Stimulated activated CD8-positive, alpha-beta memory T cell treated with anti-CD3 and anti-CD28 coated beads, Interleukin-7, amount 100 ng/mL, for 24 hours (primary cell): ENCODE data around the gene CD40LG.

Experiments
- DNase-seq: peaks from one replicate; pipeline ENCODE4 v3.0.0-alpha.2; 2020; ENCODE audit warnings: low read depth

Gene CD40LG

DNA sequence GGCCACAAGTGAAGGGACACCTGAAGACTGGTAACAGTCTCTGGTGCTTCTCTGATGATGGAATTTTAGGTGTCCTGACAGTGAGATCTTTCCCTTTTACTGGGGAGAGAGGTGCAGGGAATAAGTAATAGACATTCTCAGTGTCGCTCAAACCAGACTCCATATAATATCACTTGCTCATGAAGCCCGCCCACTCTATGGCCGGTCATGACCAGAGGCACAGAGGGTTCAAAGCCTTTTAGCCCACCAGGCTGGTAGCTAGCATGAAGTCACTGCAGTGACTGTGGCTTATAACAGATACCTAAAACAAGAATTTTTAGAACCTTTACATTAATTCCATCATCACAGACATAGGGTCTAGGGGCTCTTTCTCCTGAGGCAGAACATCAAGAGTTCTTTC is 2.9 kb downstream of the CD40LG start:
- DNase-seq, result no peak

DNA sequence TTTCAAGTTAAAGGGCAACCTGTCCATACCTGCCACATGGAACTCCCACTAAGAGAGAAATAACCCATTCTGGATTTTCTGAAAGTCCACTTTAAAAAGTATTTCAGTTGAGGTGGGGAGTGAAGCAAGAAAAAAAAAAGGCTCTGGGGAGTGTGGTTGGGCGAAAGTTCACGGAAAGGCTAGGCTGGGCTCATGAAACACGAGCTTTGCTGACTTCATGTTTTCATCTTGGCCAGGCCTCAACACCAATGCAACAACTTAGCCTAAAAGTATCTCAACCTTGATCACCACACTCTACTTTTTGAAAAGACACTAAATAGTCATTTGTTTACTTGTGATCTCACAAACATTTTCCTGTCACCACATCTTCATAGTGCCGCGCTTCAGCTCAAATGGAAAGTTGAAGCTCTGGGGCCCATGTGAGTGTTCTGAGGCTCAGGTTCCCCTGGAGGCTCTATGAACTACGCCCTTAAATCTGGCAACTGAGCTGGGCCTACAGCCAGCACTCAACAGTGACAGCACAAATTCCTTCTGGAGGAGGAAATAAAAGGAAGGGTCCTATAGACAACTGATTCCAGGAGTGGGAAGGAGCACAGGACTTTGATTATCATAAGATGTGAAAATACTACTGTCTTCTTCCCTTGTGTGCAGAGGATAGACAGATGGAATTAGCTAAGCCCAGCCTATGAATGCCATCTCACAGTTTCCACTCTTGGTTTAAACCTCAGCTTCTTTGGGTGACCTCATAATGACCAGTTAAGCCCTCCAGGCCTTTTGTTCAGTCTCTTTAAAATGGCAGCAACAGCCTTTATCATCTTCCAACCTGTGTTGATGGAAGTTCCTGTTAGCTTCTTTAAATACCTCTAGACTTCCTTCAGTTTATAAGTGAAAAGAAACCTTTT is 5.1 kb downstream of the CD40LG start:
- no peak for DNase-seq

DNA sequence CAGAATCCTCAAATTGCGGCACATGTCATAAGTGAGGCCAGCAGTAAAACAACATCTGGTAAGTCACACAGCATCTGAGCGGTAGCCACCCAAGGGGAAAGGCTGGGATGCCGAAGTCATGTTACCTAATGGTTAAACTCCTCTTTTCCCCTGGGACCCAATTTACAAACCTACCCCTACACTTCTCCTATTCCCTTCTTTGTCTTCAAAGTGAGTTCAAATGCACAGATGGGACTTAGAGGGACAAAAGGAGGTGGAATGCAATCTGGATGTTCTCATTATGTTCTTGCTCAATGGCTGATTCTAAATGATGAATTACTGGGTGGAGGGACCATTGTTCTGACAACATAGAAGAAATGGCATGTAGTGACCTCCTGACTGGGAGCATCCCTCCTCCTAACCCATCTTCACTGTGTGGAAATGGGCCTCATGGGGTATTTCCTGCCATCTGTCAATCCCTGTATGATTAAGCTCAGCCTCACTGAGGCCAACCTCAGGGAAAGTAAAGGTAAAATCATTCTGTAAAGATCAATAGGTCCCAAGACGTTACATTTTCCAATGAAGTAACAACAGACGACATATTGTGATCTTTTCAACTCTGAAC is 8.5 kb downstream of the CD40LG start:
- no peak for DNase-seq

DNA sequence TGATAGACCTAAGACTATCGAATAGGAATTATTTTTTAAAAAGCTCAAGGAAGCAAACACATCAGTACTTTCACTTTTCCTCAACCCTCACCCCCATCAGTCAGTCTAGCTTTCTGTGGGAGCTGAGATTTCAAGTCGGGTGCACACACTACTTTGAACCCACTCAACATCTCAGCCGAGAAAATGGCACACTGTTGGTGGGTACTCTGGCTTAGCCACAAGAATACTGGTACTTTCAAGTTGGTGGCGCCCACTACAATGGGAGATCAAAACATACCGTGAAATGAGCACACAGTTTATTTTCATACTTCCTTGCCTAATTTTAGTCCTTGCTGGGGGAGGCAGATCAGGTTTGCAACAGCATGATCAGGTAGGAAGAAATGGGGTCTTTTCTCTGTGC is 10.2 kb downstream of the CD40LG start:
- no peak for DNase-seq

DNA sequence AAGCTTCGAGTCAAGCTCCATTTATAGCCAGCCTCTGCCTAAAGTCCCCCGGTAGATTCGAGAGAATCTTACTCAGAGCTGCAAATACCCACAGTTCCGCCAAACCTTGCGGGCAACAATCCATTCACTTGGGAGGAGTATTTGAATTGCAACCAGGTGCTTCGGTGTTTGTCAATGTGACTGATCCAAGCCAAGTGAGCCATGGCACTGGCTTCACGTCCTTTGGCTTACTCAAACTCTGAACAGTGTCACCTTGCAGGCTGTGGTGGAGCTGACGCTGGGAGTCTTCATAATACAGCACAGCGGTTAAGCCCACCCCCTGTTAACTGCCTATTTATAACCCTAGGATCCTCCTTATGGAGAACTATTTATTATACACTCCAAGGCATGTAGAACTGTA is 11.2 kb downstream of the CD40LG start:
- DNase-seq, result no peak

DNA sequence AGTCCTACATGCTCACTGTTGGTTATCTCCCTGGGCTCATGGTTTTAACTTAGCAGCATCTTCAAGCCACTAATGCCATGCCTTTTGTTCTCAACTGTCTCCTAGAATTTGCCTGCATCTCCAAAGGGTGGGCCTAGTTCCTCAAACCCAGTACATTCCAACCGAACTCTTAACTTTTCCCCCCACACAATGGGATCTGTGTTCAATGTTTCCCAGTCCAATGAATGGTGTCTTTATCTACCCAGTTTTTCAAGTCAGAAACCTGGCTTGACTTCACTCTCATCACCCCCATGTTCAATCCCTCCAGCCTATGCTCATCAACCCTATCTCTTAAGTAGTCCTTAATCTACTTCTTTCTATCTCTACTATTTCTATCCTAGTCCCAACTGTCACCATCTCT is 12.9 kb downstream of the CD40LG start:
- no peak for DNase-seq

DNA sequence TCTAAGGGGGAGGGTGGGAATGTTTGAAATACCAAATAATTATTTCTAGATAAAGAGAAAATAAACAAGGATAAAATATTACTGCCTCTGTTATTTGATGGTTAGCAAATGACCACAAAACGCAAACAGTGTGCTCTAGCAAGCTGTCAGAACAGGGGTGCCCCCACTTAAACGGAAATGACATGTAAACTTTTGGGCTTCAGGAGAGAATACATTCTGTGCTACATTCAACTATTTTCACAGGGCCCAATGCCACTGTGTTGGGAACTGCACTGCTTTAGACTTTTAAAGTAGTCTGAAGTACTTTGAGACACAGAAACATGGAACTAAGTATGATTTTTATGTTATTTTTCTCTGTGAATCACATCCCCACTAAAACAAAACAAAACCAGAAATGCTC is 14.1 kb downstream of the CD40LG start:
- DNase-seq, result no peak

DNA sequence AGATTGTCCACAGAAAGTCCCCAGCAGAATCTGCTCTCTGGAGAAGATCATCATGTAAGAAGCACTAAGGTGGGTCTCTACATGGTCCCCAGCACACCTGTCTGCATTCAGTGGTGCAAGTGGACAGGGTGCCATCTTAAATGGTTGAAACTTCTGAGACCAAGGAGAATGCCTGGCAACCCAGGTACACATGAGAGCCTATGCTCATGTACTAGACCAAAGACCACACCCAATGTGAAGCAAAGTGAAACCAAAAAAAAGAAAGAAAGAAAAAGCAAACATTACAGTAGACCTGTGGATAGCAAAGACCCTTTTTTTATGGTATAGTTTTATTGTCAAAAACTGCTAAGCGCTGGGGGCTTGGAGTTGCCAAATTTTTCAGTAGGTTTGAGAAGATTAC is 15.0 kb downstream of the CD40LG start:
- no peak for DNase-seq

DNA sequence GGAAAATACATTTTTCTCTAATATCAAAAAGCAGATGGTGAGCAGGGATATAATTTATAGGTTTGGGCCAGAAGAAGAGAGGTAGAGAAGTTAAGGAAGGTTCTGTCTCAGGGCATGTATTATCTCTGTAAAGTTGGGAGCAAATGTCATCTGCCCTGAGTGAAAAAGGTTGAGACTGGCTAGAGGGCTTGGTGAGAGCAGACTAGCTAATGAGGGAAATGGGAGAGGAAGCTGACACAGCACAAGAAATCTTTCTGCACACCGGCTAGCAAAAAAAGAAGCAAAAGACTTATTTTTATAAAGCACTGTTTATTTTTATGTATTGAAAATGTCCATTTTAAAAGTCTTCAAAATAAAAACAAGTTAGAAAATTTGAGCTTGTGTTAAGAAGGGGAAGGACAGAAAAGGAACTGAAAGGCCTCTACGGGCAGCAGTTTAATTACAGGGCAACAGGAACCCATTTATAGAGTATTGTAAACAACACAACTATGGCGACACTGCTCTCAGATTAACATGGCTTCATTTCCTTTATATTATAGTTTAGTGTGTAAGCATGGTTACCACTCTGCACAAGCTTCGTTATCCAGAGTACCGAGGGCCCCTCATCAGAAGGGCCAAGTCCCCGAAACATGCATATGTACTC is 17.4 kb downstream of the CD40LG start:
- no peak for DNase-seq

DNA sequence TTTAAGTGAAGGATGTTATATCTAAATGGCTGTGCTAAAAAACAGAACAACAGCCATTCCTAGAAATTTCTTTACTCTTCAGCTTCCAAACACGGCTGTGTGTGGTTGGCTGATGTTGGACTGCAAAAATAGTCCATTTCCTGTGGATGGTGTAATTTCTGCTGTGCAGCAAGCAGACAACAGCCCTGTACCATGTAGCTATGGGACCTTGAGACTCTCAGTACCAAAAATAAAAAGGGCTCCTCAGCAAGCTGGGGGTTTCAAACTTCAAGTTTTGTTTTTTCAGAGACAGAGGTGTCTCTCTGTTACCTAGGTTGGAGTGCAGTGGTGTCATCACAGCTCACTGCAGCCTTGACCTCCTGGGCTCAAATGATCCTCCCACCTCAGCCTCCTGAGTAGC is 18.1 kb downstream of the CD40LG start:
- DNase-seq, result no peak

DNA sequence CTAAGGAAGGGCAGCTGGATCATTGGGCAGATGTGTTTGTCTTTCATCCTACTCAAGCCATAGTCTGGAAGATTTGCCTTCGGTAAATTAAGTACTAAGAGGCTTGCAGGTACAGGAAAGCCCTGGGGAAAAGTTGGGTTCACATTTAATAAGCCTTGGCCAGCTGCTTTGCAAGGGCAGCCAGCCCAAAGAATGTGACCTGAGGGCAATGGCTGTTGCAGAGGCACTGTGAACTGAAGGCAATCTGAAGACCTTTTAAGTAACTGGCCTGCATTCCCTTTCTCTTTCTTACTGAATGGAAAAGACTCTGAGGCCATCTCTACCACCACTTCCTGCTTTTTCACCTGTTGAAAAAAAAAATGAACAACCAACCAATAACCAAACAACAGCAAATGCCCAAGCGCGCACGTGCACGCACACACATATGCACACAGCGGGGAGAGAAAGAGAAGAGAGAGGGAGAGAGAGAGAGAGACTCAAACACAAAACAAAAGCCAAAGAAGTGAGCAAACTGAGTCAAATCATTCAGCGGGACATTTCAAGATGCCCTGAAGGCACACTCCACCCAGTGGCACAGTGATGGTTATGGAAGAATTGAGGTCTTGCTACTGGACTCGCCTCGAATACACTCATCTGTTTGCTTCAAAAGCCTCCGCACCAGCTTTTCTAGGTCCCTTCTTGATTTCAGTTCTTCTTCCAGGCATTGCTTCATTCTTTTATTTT is 19.6 kb downstream of the CD40LG start:
- DNase-seq, result no peak

DNA sequence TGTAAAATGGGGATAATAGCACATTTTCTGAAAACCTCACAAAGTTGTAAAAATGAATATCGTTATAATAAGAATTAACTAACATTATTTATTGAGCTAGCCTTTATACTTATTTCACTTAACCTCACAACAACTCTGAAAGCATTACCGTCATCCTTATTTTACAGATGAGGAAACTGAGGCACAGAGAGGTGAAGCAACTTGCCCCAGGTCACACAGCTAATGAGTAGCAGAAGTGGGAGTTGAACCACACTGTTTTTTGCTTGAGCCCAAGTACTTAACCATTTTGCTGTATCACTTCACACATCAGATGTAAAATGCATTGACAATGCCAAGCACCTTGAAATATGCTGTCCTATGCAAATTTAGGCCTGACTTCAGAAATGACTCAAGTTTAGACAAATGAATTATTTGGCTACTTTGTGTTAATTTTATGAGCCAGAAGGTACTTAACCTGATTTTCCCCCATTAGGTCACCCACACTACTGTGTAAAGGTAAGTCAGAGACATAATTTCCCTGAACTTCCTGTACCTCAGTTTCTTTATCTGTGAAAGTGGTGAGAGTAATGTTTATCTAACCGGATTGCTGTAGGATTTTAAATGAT is 23.1 kb downstream of the CD40LG start:
- DNase-seq, result no peak

DNA sequence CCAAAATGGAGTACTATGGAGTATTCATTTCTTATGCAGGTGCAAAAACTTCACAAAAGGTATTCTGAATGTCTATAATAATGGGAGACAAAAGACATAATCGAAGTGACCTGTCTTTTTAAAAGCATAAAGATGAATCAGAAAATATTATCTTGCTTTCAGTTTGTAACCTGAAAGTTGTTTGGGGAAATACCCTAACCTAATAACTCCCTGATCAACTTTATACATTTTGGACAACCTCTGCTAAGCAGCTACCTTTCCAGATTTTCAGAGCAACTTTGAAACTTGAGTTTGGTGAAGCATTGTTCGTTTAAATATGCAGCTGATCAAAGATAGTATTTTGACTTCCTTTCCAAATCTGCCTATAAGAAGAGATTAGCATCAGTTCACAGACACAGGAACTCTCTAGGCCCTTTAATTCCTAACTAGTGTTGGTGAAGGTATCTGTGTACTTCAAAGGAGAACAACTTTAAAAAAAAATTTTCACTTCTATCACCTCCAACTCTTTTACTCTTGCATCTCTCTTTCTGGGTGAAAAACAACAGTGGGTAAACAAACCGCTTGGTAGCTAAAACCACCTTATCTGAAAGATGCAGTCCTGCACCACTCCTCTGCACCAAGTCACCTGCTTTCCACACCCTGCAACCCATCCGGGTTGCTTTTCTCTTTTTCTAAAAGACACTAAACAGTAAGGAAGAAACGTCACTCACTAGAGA is 26.5 kb downstream of the CD40LG start:
- DNase-seq, result no peak

DNA sequence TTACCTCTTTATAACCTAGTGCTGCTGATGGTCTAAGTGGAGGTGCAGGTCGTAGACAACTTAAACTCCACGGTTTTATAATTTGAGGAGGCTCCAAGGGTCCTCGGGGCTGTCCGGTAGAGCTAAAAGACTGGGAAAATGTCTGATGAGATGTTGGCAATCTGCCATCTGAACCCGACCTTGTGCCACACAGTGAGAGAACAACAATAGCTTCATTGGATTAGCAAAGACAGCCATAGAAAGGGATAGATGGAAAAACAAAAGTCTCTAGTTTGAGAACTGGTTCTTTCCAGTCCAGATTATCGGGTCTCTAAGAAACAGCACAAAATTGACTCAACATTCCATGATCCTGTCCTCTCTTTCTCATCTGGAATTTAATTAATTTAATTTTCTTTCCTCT is 31.6 kb downstream of the CD40LG start:
- no peak for DNase-seq

DNA sequence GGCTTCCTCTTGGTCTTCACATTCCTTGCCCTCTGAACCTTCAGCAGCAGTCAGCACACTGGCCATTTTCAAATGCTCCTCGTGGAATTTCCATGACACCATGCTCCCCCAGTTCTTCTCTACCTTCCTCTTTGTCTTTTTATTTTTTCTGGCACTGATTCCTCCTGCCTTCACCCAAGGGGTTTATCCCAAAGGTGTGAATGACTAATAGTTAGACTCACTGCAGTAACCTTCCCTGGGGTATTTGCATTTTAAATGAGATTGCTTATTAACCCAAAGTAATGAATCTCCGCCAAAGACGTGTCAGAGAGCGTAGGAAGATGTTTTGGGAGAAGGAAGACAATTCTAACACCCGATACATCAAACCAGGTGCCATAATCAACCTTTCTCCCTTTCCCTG is 36.2 kb downstream of the CD40LG start:
- no peak for DNase-seq

DNA sequence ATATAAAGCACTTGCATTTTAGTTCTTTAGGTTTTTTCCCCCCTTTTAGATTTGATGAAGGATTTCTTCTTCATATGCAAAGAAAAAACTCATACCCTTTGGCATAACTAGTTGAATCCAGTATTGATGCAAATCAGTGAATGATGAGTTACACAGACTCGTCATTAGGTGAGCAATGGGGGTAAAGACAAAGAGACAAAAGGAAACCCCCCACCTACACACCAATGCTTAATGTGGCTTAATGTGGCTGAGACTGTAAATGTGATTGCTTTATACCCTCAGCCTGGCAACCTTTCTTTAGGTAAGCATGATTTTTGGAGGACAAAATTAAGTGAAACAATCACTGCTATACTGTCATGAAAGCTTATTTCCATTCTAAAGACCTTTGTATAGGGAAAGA is 39.5 kb downstream of the CD40LG start:
- DNase-seq, result no peak

DNA sequence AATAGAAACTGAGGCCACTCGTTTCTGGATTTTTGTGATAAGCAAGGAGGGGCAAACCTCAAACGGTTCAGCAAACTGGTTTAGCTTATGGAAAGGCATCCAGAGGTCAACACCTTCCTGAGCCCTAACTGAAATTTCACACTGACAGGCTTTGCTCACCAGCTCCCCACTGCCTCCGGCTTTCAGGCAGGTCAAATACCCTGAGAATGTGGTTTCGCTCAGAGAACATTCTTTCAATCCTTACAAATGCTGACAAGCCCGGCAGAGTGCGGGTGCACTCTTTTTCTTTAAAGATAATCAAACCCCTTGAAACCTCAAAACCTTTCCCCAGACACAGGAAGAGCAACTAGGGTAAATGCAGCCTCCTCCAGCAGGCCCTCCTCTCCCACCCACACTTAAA is 41.5 kb downstream of the CD40LG start:
- no peak for DNase-seq

DNA sequence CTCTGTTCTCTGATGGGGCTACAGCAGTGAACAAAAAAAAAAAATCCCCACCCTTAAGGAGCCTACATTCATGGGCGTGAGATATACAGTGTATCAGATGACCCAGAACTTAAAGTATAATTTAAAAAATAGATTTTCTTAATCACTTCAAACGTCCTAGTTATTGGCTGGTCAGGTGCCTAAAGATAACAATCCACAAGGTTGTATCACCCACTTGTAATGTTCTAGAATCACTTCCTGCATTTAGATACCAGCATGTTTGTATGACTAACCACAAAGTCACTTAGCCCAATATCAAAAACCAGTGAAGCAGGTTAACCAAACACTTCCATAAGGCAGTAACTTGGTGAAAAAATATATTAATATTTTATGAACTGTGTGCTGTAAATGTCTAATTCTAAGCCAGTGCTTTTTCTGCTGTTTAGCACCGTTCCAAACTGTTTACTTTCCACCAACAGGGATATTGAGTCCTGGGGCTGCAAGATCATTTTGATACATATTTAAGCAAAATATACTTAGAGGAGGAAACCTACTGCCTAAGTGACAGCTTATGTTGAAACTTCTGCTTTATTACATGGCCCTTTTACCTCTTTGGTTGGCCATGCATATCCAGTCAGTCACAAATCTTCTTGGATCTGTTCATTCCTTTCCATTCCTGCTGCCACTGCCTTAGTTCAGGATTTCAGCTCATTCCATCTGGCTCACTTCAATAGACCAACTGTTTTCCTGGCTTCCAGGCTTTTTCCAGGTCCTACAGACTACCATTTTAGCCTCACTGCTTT is 43.3 kb downstream of the CD40LG start:
- no peak for DNase-seq

DNA sequence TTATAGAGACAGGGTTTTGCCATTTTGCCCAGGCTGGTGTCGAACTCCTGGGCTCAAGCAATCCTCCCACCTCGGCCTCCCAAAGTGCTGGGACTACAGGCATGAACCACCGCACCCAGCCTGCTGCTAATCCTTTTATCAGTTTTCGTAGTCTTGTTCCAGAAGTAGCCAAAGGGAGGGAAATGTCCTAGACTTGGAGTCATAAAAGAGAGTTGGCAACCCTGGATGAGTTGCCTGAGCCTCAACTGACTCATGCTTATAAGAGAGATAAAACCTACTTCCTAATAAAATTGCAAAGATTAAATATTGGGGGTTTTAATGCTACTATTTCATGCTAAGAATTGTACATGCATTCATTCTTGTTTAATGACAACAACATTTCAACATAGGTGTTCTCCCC is 44.3 kb downstream of the CD40LG start:
- no peak for DNase-seq

DNA sequence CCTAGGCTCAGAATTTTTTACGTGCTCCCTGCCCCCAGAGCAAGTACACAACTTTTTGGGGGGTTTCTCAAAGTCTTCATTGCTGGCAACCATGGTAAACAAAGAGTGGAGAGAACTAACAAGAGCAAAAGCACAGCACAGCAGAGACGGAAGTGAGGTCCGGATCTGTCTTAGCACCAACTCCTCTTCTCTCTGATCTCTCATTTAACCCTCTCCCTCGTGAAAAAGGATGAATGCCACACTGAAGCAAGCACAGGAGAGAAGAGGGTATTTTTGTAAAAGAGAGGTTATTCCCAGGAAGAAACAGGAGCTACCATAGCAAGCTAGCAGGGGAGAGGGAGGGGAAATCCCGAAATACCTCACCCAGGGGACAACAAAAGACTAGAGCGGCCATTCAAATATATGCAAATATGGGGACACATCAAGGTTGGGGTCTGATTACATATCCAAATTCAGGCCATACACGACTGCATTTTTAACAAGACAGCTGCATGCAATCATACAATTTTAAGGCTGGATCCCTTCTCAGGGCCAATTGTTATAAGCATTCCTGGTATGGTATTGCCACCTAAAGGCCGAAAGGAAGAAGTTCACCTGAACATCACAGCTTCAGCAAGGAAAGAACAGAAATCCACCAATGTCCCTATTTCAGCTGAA is 46.6 kb downstream of the CD40LG start:
- no peak for DNase-seq
